Measurements from ENCODE around the gene TRMU. TPM values are rescaled to one million over a fixed set of nuclear protein-coding genes. Genes with fewer than 3 reads are reported as not detected.

The TRMU gene
- polyA plus RNA-seq, 1 donor from 2014 or later: 22.1 TPM

GRCh38 chr22:46339956-46340355 is 4.4 kb downstream of the TRMU start:
- no peaks in the 10 kb centered on the region for H3K9me3 Mint-ChIP-seq
- no peak overlapping the region for H3K27ac Mint-ChIP-seq
- H3K4me1 Mint-ChIP-seq: peaks cover 16 to 27% (median 18%) of the 10 kb centered on the region in 3 donors
- peaks cover 11% of the 10 kb centered on the region for H3K36me3 Mint-ChIP-seq
- H3K27me3 Mint-ChIP-seq: peaks cover 3% of the 10 kb centered on the region
- peak overlapping the region in 1 of 4 donors; percentile 33 for H3K4me3 Mint-ChIP-seq

- Mint-ChIP-seq H3K9me3 (no peaks in the 10 kb centered on the region), H3K4me1 (peaks cover 16 to 27% (median 16%) of the 10 kb centered on the region in 3 donors), H3K4me3 (no peak overlapping the region), H3K27ac (no peak overlapping the region), H3K36me3 (peaks cover 11% of the 10 kb centered on the region), H3K27me3 (peaks cover 3% of the 10 kb centered on the region)
Observed at GRCh38 chr22:46340676-46341075, 5.2 kb downstream of the TRMU start.

- H3K27ac Mint-ChIP-seq: peak overlapping the region in 1 of 3 donors; percentile 46
- H3K4me3 Mint-ChIP-seq: no peak overlapping the region
- peaks cover 0 to 8% (median 5%) of the 10 kb centered on the region in 3 donors for H3K4me1 Mint-ChIP-seq
- no peaks in the 10 kb centered on the region for H3K9me3 Mint-ChIP-seq
- H3K27me3 Mint-ChIP-seq: no peaks in the 10 kb centered on the region
- H3K36me3 Mint-ChIP-seq: peaks cover 6% of the 10 kb centered on the region
Observed at GRCh38 chr22:46346680-46347405, 11.3 kb downstream of the TRMU start.

GRCh38 chr22:46347646-46348045 is 12.1 kb downstream of the TRMU start:
- Mint-ChIP-seq H3K4me1 (peaks cover 0 to 8% (median 8%) of the 10 kb centered on the region in 3 donors), H3K36me3 (peaks cover 6% of the 10 kb centered on the region), H3K27ac (no peak overlapping the region), H3K9me3 (no peaks in the 10 kb centered on the region), H3K27me3 (no peaks in the 10 kb centered on the region), H3K4me3 (no peak overlapping the region)

GRCh38 chr22:46348099-46348695 is 12.7 kb downstream of the TRMU start:
- Mint-ChIP-seq H3K4me3 (peak overlapping the region in 1 of 4 donors; percentile 43), H3K27me3 (no peaks in the 10 kb centered on the region), H3K4me1 (peaks cover 0 to 8% (median 8%) of the 10 kb centered on the region in 3 donors), H3K27ac (no peak overlapping the region), H3K9me3 (no peaks in the 10 kb centered on the region), H3K36me3 (peaks cover 8% of the 10 kb centered on the region)

- H3K4me1 Mint-ChIP-seq: peaks cover 0 to 8% (median 6%) of the 10 kb centered on the region in 3 donors
- no peaks in the 10 kb centered on the region for H3K9me3 Mint-ChIP-seq
- peak overlapping the region in 2 of 3 donors; percentile 44 to 85 for H3K27ac Mint-ChIP-seq
- no peaks in the 10 kb centered on the region for H3K27me3 Mint-ChIP-seq
- peak overlapping the region in 2 of 4 donors; percentile 14 to 55 for H3K4me3 Mint-ChIP-seq
- peaks cover 8% of the 10 kb centered on the region for H3K36me3 Mint-ChIP-seq
Observed at GRCh38 chr22:46349238-46349637, 13.7 kb downstream of the TRMU start.

- peak overlapping the region; percentile 44 to 85 (median 50) for H3K27ac Mint-ChIP-seq
- H3K36me3 Mint-ChIP-seq: peaks cover 7% of the 10 kb centered on the region
- H3K4me1 Mint-ChIP-seq: peaks cover 0 to 8% (median 5%) of the 10 kb centered on the region in 3 donors
- H3K27me3 Mint-ChIP-seq: no peaks in the 10 kb centered on the region
- H3K9me3 Mint-ChIP-seq: no peaks in the 10 kb centered on the region
- peak overlapping the region in 2 of 4 donors; percentile 14 to 55 for H3K4me3 Mint-ChIP-seq
Observed at GRCh38 chr22:46349681-46350080, 14.2 kb downstream of the TRMU start.

GRCh38 chr22:46350121-46350520 is 14.6 kb downstream of the TRMU start:
- H3K36me3 Mint-ChIP-seq: peaks cover 6% of the 10 kb centered on the region
- peaks cover 0 to 8% (median 6%) of the 10 kb centered on the region in 3 donors for H3K4me1 Mint-ChIP-seq
- no peaks in the 10 kb centered on the region for H3K27me3 Mint-ChIP-seq
- peak overlapping the region in 1 of 4 donors; percentile 20 for H3K4me3 Mint-ChIP-seq
- no peaks in the 10 kb centered on the region for H3K9me3 Mint-ChIP-seq
- H3K27ac Mint-ChIP-seq: peak overlapping the region in 1 of 3 donors; percentile 50

GRCh38 chr22:46350646-46351045 is 15.1 kb downstream of the TRMU start:
- H3K27ac Mint-ChIP-seq: peak overlapping the region in 1 of 3 donors; percentile 31
- no peaks in the 10 kb centered on the region for H3K9me3 Mint-ChIP-seq
- peaks cover 0 to 11% (median 9%) of the 10 kb centered on the region in 3 donors for H3K4me1 Mint-ChIP-seq
- no peak overlapping the region for H3K4me3 Mint-ChIP-seq
- peaks cover 6% of the 10 kb centered on the region for H3K36me3 Mint-ChIP-seq
- H3K27me3 Mint-ChIP-seq: no peaks in the 10 kb centered on the region

- Mint-ChIP-seq H3K9me3 (no peaks in the 10 kb centered on the region), H3K27ac (no peak overlapping the region), H3K36me3 (peaks cover 6% of the 10 kb centered on the region), H3K27me3 (no peaks in the 10 kb centered on the region), H3K4me3 (peak overlapping the region in 1 of 4 donors; percentile 60), H3K4me1 (peaks cover 0 to 11% (median 9%) of the 10 kb centered on the region in 3 donors)
Observed at GRCh38 chr22:46351131-46351735, 15.7 kb downstream of the TRMU start.

- Mint-ChIP-seq H3K36me3 (peaks cover 6% of the 10 kb centered on the region), H3K4me3 (no peak overlapping the region)
Observed at GRCh38 chr22:46351767-46352166, 16.3 kb downstream of the TRMU start.

GRCh38 chr22:46352276-46352675 is 16.8 kb downstream of the TRMU start:
- no peak overlapping the region for H3K4me3 Mint-ChIP-seq
- peaks cover 0 to 11% (median 9%) of the 10 kb centered on the region in 3 donors for H3K4me1 Mint-ChIP-seq
- no peak overlapping the region for H3K27ac Mint-ChIP-seq
- H3K9me3 Mint-ChIP-seq: no peaks in the 10 kb centered on the region
- H3K36me3 Mint-ChIP-seq: peaks cover 6% of the 10 kb centered on the region
- no peaks in the 10 kb centered on the region for H3K27me3 Mint-ChIP-seq

More at GRCh38 chr22:46351767-46352166, 16.3 kb downstream of the TRMU start:
- H3K9me3 Mint-ChIP-seq: no peaks in the 10 kb centered on the region
- no peak overlapping the region for H3K27ac Mint-ChIP-seq
- H3K4me1 Mint-ChIP-seq: peaks cover 0 to 11% (median 9%) of the 10 kb centered on the region in 3 donors
- no peaks in the 10 kb centered on the region for H3K27me3 Mint-ChIP-seq

GRCh38 chr22:46352691-46353386 is 17.3 kb downstream of the TRMU start:
- Mint-ChIP-seq H3K4me1 (peaks cover 0 to 11% (median 9%) of the 10 kb centered on the region in 3 donors), H3K27ac (peak overlapping the region in 1 of 3 donors; percentile 53), H3K36me3 (peaks cover 6% of the 10 kb centered on the region)

GRCh38 chr22:46353483-46354105 is 18.1 kb downstream of the TRMU start:
- Mint-ChIP-seq H3K9me3 (no peaks in the 10 kb centered on the region), H3K27ac (peak overlapping the region in 1 of 3 donors; percentile 53), H3K4me3 (no peak overlapping the region), H3K4me1 (peaks cover 0 to 11% (median 9%) of the 10 kb centered on the region in 3 donors), H3K36me3 (peaks cover 6% of the 10 kb centered on the region), H3K27me3 (no peaks in the 10 kb centered on the region)

More at GRCh38 chr22:46352691-46353386, 17.3 kb downstream of the TRMU start:
- no peak overlapping the region for H3K4me3 Mint-ChIP-seq
- no peaks in the 10 kb centered on the region for H3K27me3 Mint-ChIP-seq
- H3K9me3 Mint-ChIP-seq: no peaks in the 10 kb centered on the region
